ENCODE results near the gene NOG.

GRCh38 chr17:56571456-56571855 is 22.0 kb upstream of the NOG start:
- no peak for TF ChIP-seq CTCF (conservative IDR thresholded peaks at IDR 0.05; ENCODE audit: low read length)
- no peak for TF ChIP-seq EZH2phosphoT487 (IDR thresholded peaks at IDR 0.05; ENCODE audit: borderline replicate concordance, low read depth, low read length)
